Astrocyte (in vitro differentiated cells and primary cell): ENCODE data around the gene TBC1D10B.
"Not testable (repeated sequence)": the region's sequence is repeated elsewhere in the genome, so short reads cannot be mapped to it uniquely, and the experiment has no call there.

ENCODE experiments used
- CTCF ChIP-seq: IDR thresholded peaks from 2 replicates; pipeline ENCODE4 v1.5.1; 2011; ENCODE audit warnings: low read depth, mild to moderate bottlenecking, inconsistent platforms, low read length, moderate library complexity; ENCODE audit not compliant: insufficient read depth
- EZH2 ChIP-seq: IDR thresholded peaks from 2 replicates; pipeline ENCODE4 v1.6.1; 2012; ENCODE audit warnings: mild to moderate bottlenecking, low read length, inconsistent platforms; ENCODE audit not compliant: insufficient read depth

- not testable (repeated sequence) for TF ChIP-seq CTCF, EZH2
Measured at GRCh38 chr16:30338715-30339114, 31.6 kb downstream of the TBC1D10B start.
